ENCODE results near the gene FRAT2.

Gene FRAT2

DNA sequence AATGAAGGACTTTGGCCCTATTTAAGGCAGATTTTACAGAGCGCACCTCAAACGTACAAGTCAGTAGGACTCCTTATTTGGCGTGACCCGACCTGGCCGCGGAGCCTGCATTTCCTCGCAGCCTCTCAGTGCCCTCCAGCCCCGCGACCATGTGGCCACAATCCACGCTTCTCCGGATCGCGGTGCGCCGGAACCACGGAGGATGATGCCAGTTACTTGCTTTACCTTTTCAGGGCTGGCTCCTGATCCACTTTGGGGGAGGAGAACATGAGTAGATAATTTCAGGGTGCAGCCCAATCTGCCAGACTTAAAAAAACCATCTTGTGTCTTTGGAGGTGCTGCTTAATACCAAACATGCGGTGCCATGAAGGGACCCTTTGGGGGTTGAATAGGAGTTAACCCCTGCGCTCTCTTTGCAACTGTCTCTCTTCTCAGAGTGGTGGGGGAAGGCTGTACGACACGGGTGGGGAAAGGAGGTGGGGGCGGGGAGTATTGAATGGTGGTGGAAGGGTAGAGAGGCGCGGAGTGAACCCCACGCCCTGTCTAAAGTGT lies 14.0 kb downstream of the FRAT2 start:
- Histone ChIP-seq H3K4me1 (ENCODE audit: control insufficient read depth, insufficient read depth, low read length) (peaks cover 7% of the 10 kb centered on the region), H3K36me3 (ENCODE audit: control insufficient read depth, insufficient read depth, low read length) (no peaks in the 10 kb centered on the region), H3K9me3 (ENCODE audit: control insufficient read depth, insufficient read depth, low read length) (no peaks in the 10 kb centered on the region), H3K4me3 (ENCODE audit: low read depth, low read length) (peak overlapping the region; percentile 85), H3K9ac (ENCODE audit: low read depth, low read length) (no peak overlapping the region), H3K27me3 (ENCODE audit: control insufficient read depth, insufficient read depth, low read length) (peaks cover 22% of the 10 kb centered on the region)

DNA sequence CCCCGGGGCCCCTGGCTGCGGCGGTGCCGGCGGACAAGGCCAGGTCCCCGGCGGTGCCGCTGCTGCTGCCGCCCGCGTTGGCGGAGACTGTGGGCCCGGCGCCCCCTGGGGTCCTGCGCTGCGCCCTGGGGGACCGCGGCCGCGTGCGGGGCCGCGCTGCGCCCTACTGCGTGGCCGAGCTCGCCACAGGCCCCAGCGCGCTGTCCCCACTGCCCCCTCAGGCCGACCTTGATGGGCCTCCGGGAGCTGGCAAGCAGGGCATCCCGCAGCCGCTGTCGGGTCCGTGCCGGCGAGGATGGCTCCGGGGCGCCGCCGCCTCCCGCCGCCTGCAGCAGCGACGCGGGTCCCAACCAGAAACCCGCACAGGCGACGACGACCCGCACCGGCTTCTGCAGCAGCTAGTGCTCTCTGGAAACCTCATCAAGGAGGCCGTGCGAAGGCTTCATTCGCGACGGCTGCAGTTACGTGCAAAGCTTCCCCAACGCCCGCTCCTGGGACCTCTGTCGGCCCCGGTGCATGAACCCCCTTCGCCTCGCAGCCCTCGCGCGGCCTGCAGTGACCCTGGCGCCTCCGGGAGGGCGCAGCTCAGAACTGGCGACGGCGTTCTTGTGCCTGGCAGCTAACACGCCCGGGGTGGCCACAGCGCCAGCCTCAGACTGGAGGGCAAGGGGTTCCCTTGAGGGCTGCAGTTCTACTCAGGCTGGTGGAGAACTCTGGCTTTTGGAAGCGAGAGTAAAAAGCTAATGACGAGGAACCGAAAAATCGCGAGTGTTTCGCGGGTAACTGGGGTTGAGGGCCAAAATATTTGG lies 14.7 kb downstream of the FRAT2 start:
- H3K9ac ChIP-seq (ENCODE audit: low read depth, low read length) = no peak overlapping the region
- peaks cover 22% of the 10 kb centered on the region for H3K27me3 ChIP-seq (ENCODE audit: control insufficient read depth, insufficient read depth, low read length)
- H3K4me1 ChIP-seq (ENCODE audit: control insufficient read depth, insufficient read depth, low read length) = peaks cover 7% of the 10 kb centered on the region
- no peaks in the 10 kb centered on the region for H3K9me3 ChIP-seq (ENCODE audit: control insufficient read depth, insufficient read depth, low read length)
- no peaks in the 10 kb centered on the region for H3K36me3 ChIP-seq (ENCODE audit: control insufficient read depth, insufficient read depth, low read length)
- H3K4me3 ChIP-seq (ENCODE audit: low read depth, low read length) = peak overlapping the region; percentile 85

DNA sequence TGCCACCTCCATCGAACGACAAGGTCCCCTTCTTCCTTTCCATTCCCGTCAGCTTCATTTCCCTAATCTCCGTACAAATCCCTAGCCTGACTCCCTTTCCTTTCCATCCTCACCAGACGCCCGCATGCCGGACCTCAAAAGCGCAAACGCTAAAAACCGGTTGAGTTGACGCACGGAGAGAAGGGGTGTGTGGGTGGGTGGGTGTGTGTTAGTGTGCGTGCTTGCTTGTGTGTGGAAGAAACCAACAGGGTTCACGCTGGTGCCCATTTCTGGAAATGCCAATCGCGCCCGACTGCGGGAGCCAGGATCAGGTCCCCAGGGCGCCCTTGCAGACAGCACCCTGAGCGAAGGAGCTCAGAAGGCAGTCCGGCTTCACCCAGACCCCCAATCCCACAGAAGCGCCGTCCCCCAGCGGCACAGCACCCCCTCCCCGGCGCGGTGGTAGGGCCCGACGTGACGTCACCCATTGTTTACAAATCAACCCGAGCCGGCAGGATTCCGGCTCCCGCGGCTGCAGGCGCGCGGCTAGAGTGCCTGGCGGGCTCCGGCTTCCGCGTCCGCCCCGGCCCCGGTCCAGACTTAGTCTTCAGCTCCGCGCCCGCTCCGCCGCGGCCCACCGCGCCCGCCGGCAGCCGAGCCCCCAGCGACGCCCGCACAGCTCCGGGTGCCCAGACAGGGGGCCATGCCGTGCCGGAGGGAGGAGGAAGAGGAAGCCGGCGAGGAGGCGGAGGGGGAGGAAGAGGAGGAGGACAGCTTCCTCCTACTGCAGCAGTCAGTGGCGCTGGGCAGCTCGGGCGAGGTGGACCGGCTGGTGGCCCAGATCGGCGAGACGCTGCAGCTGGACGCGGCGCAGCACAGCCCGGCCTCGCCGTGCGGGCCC lies 15.5 kb downstream of the FRAT2 start, which contains the start of gene FRAT1:
FRAT1 (plus strand) TSS at position 500 of the 880 bp plus-strand sequence; CDS start at position 683, 183 bp downstream.
- H3K27me3 ChIP-seq (ENCODE audit: control insufficient read depth, insufficient read depth, low read length) = peaks cover 22% of the 10 kb centered on the region
- no peaks in the 10 kb centered on the region for H3K9me3 ChIP-seq (ENCODE audit: control insufficient read depth, insufficient read depth, low read length)
- H3K4me3 ChIP-seq (ENCODE audit: low read depth, low read length) = peak within 1 kb of the TSS; percentile 85
- H3K4me1 ChIP-seq (ENCODE audit: control insufficient read depth, insufficient read depth, low read length) = peaks cover 7% of the 10 kb centered on the region
- no peaks in the 10 kb centered on the region for H3K36me3 ChIP-seq (ENCODE audit: control insufficient read depth, insufficient read depth, low read length)
- H3K9ac ChIP-seq (ENCODE audit: low read depth, low read length) = peak within 1 kb of the TSS; percentile 99

DNA sequence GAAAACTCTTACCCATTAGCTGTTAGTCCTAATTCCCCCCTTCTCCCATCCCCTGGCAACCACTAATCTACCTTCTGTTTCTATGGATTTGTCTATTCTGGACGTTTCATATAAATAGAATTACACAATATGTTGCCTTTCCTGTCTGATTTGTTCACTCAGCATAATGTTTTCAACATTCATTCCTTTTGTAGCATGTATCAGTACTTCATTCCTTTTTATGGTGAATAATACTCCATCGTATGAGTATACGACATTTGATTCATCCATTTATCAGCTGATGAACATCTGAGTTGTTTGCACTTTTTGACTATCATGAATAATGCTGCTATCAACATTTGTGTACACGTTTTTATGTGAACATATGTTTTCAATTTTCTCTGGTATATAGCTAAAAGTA lies 19.9 kb downstream of the FRAT2 start:
- Histone ChIP-seq H3K4me3 (ENCODE audit: low read depth, low read length) (no peak overlapping the region), H3K9ac (ENCODE audit: low read depth, low read length) (no peak overlapping the region), H3K4me1 (ENCODE audit: control insufficient read depth, insufficient read depth, low read length) (no peaks in the 10 kb centered on the region), H3K27me3 (ENCODE audit: control insufficient read depth, insufficient read depth, low read length) (no peaks in the 10 kb centered on the region), H3K36me3 (ENCODE audit: control insufficient read depth, insufficient read depth, low read length) (no peaks in the 10 kb centered on the region), H3K9me3 (ENCODE audit: control insufficient read depth, insufficient read depth, low read length) (no peaks in the 10 kb centered on the region)

DNA sequence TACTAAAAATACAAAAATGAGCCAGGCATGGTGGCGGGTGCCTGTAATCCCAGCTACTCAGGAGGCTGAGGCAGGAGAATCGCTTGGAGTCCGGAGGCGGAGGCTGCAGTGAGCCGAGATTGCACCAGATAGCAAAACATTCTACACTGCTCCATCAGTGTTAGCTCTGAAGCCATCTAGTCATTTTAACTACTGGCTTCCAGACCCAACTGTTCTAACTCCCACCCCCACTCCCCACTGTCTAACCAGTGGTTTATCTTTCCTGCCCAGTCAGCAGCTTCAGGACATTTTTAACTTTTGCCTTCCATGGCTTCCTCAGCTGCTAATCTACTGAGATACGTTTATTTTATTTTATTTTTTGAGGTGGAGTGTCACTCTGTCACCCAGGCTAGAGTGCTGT lies 21.6 kb downstream of the FRAT2 start:
- H3K36me3 ChIP-seq (ENCODE audit: control insufficient read depth, insufficient read depth, low read length) = no peaks in the 10 kb centered on the region
- no peaks in the 10 kb centered on the region for H3K4me1 ChIP-seq (ENCODE audit: control insufficient read depth, insufficient read depth, low read length)
- H3K9me3 ChIP-seq (ENCODE audit: control insufficient read depth, insufficient read depth, low read length) = no peaks in the 10 kb centered on the region
- H3K4me3 ChIP-seq (ENCODE audit: low read depth, low read length) = no peak overlapping the region
- H3K9ac ChIP-seq (ENCODE audit: low read depth, low read length) = no peak overlapping the region
- no peaks in the 10 kb centered on the region for H3K27me3 ChIP-seq (ENCODE audit: control insufficient read depth, insufficient read depth, low read length)

DNA sequence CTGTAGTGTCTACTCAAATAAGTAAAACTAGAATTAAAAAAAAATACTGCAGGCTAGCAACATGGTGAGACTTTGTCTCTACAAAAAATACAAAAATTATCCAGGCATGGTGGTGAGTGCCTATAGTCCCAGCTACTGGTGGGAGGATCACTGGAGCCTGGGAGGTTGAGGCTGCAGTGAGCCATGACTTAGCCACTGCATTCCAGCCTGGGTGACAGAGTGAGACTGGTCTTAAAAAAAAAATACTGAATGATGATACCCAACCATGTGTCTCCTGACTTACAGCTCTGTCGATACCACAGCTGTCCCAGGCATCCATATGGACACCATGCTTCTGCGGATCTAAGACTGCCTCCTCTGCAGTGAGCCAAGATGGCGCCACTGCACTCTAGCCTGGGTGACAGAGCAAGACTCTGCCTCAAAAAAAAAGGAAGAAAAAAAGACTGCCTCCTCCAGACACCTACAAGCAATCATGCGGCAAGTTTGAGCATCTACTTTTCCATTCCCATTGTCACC lies 23.4 kb downstream of the FRAT2 start:
- Histone ChIP-seq H3K9ac (ENCODE audit: low read depth, low read length) (no peak overlapping the region), H3K36me3 (ENCODE audit: control insufficient read depth, insufficient read depth, low read length) (no peaks in the 10 kb centered on the region), H3K27me3 (ENCODE audit: control insufficient read depth, insufficient read depth, low read length) (peaks cover 2% of the 10 kb centered on the region), H3K4me1 (ENCODE audit: control insufficient read depth, insufficient read depth, low read length) (no peaks in the 10 kb centered on the region), H3K4me3 (ENCODE audit: low read depth, low read length) (no peak overlapping the region), H3K9me3 (ENCODE audit: control insufficient read depth, insufficient read depth, low read length) (no peaks in the 10 kb centered on the region)

DNA sequence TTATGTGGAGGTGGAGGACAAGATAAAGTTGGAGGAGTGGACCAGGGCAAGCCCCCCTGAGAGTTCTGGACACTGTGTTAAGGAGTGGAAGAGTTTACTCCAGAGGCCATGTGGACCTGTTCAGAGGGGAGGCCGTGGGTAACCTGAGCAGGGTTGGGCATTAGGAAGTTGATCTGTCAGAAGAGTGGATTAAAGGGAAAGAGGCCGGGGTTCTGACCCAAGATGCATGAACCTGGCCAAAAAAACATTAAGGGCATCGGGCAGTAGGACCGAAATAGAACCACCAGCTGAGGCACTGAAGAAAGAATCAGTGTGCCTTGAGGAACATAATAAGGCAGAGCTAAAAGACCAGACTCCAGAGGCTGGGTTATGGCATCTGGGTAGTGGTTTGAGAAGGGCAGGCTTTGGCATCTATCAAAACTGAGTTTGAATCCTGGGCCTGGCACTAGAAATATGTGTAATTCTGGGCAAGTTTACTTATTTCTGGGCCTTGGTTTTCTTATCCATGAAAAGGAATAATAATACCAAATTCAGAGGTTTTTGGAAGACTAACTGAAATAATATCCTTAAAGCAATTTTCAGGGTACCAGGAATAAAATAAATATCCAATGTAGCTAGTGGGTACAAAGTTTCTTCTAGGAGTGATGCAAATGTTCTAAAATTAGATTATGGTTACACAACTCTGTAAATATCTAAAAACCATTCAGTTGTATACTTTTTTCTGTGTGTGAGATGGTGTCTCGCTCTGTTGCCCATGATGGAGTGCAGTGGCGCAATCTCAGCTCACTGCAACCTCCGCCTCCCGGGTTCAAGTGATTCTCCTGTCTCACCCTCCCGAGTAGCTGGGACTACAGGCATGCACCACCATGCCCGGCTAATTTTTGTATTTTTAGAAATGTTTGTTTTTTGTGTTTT lies 26.4 kb downstream of the FRAT2 start:
- no peaks in the 10 kb centered on the region for H3K4me1 ChIP-seq (ENCODE audit: control insufficient read depth, insufficient read depth, low read length)
- peaks cover 2% of the 10 kb centered on the region for H3K27me3 ChIP-seq (ENCODE audit: control insufficient read depth, insufficient read depth, low read length)
- no peaks in the 10 kb centered on the region for H3K9me3 ChIP-seq (ENCODE audit: control insufficient read depth, insufficient read depth, low read length)
- no peaks in the 10 kb centered on the region for H3K36me3 ChIP-seq (ENCODE audit: control insufficient read depth, insufficient read depth, low read length)
- no peak overlapping the region for H3K9ac ChIP-seq (ENCODE audit: low read depth, low read length)
- H3K4me3 ChIP-seq (ENCODE audit: low read depth, low read length) = no peak overlapping the region

DNA sequence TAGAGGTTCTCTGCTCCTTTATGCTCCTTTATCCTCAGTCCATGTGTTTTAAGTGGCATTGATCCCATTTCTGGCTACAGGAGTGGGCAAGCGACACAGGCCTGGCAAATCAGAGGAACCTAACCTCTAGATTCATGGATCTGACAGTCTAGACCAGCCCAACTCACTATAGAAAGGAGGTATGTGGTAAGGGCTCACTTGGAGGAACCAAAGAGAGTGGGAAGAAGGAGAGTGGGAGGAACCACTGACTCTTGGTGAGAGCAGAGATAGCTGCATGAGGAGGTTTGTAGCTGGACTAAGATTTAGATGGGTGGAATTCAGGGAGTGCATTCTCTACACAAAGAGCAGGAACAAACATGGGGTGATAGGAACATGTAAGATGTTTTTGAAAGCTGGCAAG lies 27.1 kb downstream of the FRAT2 start:
- Histone ChIP-seq H3K9ac (ENCODE audit: low read depth, low read length) (no peak overlapping the region), H3K9me3 (ENCODE audit: control insufficient read depth, insufficient read depth, low read length) (no peaks in the 10 kb centered on the region), H3K4me3 (ENCODE audit: low read depth, low read length) (no peak overlapping the region), H3K36me3 (ENCODE audit: control insufficient read depth, insufficient read depth, low read length) (no peaks in the 10 kb centered on the region), H3K4me1 (ENCODE audit: control insufficient read depth, insufficient read depth, low read length) (no peaks in the 10 kb centered on the region), H3K27me3 (ENCODE audit: control insufficient read depth, insufficient read depth, low read length) (peaks cover 2% of the 10 kb centered on the region)

DNA sequence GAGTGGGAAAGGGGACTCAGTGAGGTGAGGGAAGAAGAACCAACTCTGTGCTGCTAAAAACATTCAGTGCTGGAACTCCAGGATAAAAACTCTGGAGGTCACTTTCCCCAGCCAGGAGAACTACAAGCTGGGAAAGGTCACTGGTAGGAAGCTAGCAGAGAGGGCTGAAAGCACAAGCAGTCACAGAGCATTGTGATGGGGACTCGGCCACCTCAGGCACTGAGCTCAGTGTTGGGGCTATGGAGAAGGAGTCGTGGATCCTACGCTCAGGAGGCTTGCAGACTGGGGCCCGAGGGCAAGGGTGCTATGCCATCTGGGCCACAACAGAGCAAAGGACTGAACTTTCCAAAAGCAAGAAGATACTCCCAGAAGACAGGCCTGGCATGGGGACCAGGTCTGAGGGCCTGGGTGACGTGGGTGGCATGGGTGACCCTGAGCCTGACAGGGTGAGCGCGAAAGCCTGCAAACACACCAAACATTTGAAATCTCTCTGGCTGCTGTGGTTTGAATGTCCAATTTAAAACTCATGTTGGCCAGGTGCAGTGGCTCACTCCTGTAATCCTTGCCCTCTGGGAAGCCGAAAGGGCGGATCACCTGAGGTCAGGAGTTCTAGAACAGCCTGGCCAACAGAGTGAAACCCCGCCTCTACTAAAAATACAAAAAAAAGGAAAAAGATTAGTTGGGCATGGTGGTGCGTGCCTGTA lies 32.3 kb downstream of the FRAT2 start:
- no peak overlapping the region for H3K9ac ChIP-seq (ENCODE audit: low read depth, low read length)
- no peak overlapping the region for H3K4me3 ChIP-seq (ENCODE audit: low read depth, low read length)
- no peaks in the 10 kb centered on the region for H3K9me3 ChIP-seq (ENCODE audit: control insufficient read depth, insufficient read depth, low read length)
- no peaks in the 10 kb centered on the region for H3K36me3 ChIP-seq (ENCODE audit: control insufficient read depth, insufficient read depth, low read length)
- H3K4me1 ChIP-seq (ENCODE audit: control insufficient read depth, insufficient read depth, low read length) = no peaks in the 10 kb centered on the region
- H3K27me3 ChIP-seq (ENCODE audit: control insufficient read depth, insufficient read depth, low read length) = no peaks in the 10 kb centered on the region

DNA sequence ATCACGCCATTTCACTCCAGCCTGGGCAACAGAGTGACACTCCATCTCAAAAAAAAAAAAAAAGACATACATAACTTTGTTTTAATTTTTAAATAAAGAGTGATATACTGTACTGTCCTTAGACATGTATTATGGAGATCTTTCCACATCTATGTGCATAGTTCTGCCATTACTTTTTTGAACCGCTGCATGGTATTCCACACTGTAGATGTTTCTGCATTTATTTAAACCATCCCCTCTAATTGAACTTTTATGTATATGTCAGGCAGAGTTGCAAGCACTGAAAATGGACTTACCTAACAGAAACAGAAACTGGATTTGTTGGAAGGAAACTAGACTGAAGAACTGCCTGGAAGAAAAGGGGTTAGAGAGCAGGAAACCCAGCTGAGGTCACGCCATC lies 33.5 kb downstream of the FRAT2 start:
- H3K4me1 ChIP-seq (ENCODE audit: control insufficient read depth, insufficient read depth, low read length) = no peaks in the 10 kb centered on the region
- H3K4me3 ChIP-seq (ENCODE audit: low read depth, low read length) = no peak overlapping the region
- no peaks in the 10 kb centered on the region for H3K9me3 ChIP-seq (ENCODE audit: control insufficient read depth, insufficient read depth, low read length)
- no peak overlapping the region for H3K9ac ChIP-seq (ENCODE audit: low read depth, low read length)
- H3K27me3 ChIP-seq (ENCODE audit: control insufficient read depth, insufficient read depth, low read length) = no peaks in the 10 kb centered on the region
- H3K36me3 ChIP-seq (ENCODE audit: control insufficient read depth, insufficient read depth, low read length) = no peaks in the 10 kb centered on the region

Measured in iPS-15b (cell line).